K562 (cell line): ENCODE data around the gene PBX1. TPM values are rescaled to one million over a fixed set of nuclear protein-coding genes. Genes with fewer than 3 reads are reported as not detected.

ENCODE experiments used
- ARID2 ChIP-seq: fragments of 450-650 bp; IDR thresholded peaks from 2 replicates; pipeline ENCODE4 v1.6.1; 2017; ENCODE audit warnings: antibody characterized with exemption, mild to moderate bottlenecking
- ERF ChIP-seq: fragments of 450-650 bp; formaldehyde crosslinking; IDR thresholded peaks from 2 replicates; pipeline ENCODE4 v1.4.0; 2020; ENCODE audit warnings: mild to moderate bottlenecking, mixed read lengths
- FOXJ2 ChIP-seq: fragments of 200-800 bp; sonication (Bioruptor generic); IDR thresholded peaks from 2 replicates; pipeline ENCODE4 v1.6.1; 2016; ENCODE audit warnings: missing genetic modification characterization, missing compliant biosample characterization
- GTF2E2 ChIP-seq: fragments of 200-800 bp; sonication (Bioruptor generic); IDR thresholded peaks from 2 replicates; pipeline ENCODE4 v1.6.1; 2016; ENCODE audit warnings: missing genetic modification characterization, missing compliant biosample characterization
- HDAC2 ChIP-seq: fragments of 450-650 bp; IDR thresholded peaks from 2 replicates; pipeline ENCODE4 v1.6.1; 2016; ENCODE audit warnings: mild to moderate bottlenecking
- MAZ ChIP-seq, 2 experiments: fragments of 450-650 bp in 1 of 2; sonication (generic) in 1 of 2; formaldehyde crosslinking; IDR thresholded peaks in 1 of 2; conservative IDR thresholded peaks in 1 of 2; 2 replicates each; pipeline versions ENCODE4 v1.4.0 to v1.5.0; 2020; ENCODE audit warnings: mild to moderate bottlenecking in 1 of 2, missing genetic modification reagents in 1 of 2
- MCM7 ChIP-seq, 2 experiments: fragments of 450-650 bp; IDR thresholded peaks; 2 replicates each; pipeline ENCODE4 v1.6.1; 2016 to 2018
- MIER1 ChIP-seq: fragments of 450-650 bp; IDR thresholded peaks from 2 replicates; pipeline ENCODE4 v1.6.1; 2016; ENCODE audit warnings: antibody characterized with exemption, mild to moderate bottlenecking, low read depth
- MYC ChIP-seq, 2 experiments: fragments of 250-450 bp in 1 of 2; sonication (Bioruptor Pico) in 1 of 2; IDR thresholded peaks; 2 replicates each; pipeline versions ENCODE4 v1.5.1 to v1.6.1; 2012 to 2021; ENCODE audit warnings: low read depth in 2 of 2, borderline replicate concordance in 1 of 2, improper control_type of control experiment in 1 of 2, low read length in 1 of 2, mild to moderate bottlenecking in 1 of 2, moderate library complexity in 1 of 2
- NUFIP1 ChIP-seq: fragments of 450-650 bp; IDR thresholded peaks from 2 replicates; pipeline ENCODE4 v1.6.1; 2018; ENCODE audit not compliant: partially characterized antibody
- RBM25 ChIP-seq: fragments of 200-400 bp; formaldehyde crosslinking; IDR thresholded peaks from 2 replicates; pipeline ENCODE4 v1.6.1; 2018; ENCODE audit warnings: low read length, low read depth, moderate library complexity; ENCODE audit not compliant: severe bottlenecking
- SIN3B ChIP-seq: fragments of 450-650 bp; IDR thresholded peaks from 2 replicates; pipeline ENCODE4 v1.6.1; 2017; ENCODE audit warnings: low read depth, mild to moderate bottlenecking, moderate library complexity
- SIX5 ChIP-seq, 2 experiments: IDR thresholded peaks; 2 replicates each; pipeline ENCODE4 v1.6.1; 2011; ENCODE audit warnings: low read length in 2 of 2, borderline replicate concordance in 1 of 2, low read depth in 1 of 2, mild to moderate bottlenecking in 1 of 2, moderate library complexity in 1 of 2; ENCODE audit not compliant: insufficient read depth in 1 of 2
- SMAD2 ChIP-seq: fragments of 150-350 bp; IDR thresholded peaks from 2 replicates; pipeline ENCODE4 v1.6.1; 2014; ENCODE audit warnings: low read depth, mild to moderate bottlenecking, low read length
- SMAD4 ChIP-seq: fragments of 250-450 bp; sonication (Bioruptor Pico); conservative IDR thresholded peaks from 2 replicates; pipeline ENCODE4 v1.8.0; 2021; ENCODE audit warnings: inconsistent platforms, mild to moderate bottlenecking, moderate library complexity
- TCF3 ChIP-seq: sonication (generic); formaldehyde crosslinking; IDR thresholded peaks from 2 replicates; pipeline ENCODE4 v1.4.0; 2020; ENCODE audit warnings: mild to moderate bottlenecking, missing genetic modification reagents
- ZBTB17 ChIP-seq: fragments of 450-650 bp; formaldehyde crosslinking; IDR thresholded peaks from 2 replicates; pipeline ENCODE4 v1.4.0; 2020; ENCODE audit warnings: mild to moderate bottlenecking
- ZNF184 ChIP-seq: sonication (generic); formaldehyde crosslinking; IDR thresholded peaks from 2 replicates; pipeline ENCODE4 v1.5.0; 2020; ENCODE audit warnings: missing genetic modification reagents
- ZNF239 ChIP-seq: fragments of 250-450 bp; sonication (Bioruptor Pico); IDR thresholded peaks from 2 replicates; pipeline ENCODE4 v1.4.0; 2020; ENCODE audit warnings: mild to moderate bottlenecking
- ZNF644 ChIP-seq: fragments of 200-800 bp; sonication (Bioruptor generic); IDR thresholded peaks from 2 replicates; pipeline ENCODE4 v1.6.1; 2016; ENCODE audit warnings: low read depth, missing genetic modification characterization, missing compliant biosample characterization
- ZNF707 ChIP-seq: fragments of 250-450 bp; sonication (Bioruptor Pico); conservative IDR thresholded peaks from 2 replicates; pipeline ENCODE4 v1.8.0; 2022; ENCODE audit warnings: inconsistent platforms, mild to moderate bottlenecking, moderate library complexity
- ZNF76 ChIP-seq: fragments of 250-450 bp; sonication (Bioruptor Pico); IDR thresholded peaks from 2 replicates; pipeline ENCODE4 v1.4.0; 2020; ENCODE audit warnings: mild to moderate bottlenecking, moderate library complexity, borderline replicate concordance
- polyA plus RNA-seq, 8 experiments: library from polyadenylated mRNA; depleted of rRNA in 4 of 8; stranded (reverse) in 5 of 8; unstranded in 3 of 8; fragments of >200 nt; fragmentation: Nextera tagmentation in 2 of 8; fragmentation: Illumina TruSeq in 1 of 8; extraction: Ambion mirVana in 2 of 8; extraction: Trizol in 1 of 8; gene quantifications; 2 replicates each; pipeline versions ENCODE4 v1.2.1 to v1.2.3, GENCODE V29; 2011 to 2014; ENCODE audit warnings: inconsistent platforms in 1 of 8, missing spikeins in 1 of 8
- total RNA-seq, 7 experiments: library from RNA; depleted of rRNA in 6 of 7; stranded (reverse); fragments of >200 nt in 6 of 7; fragmentation: Illumina TruSeq in 2 of 7; extraction: Trizol in 2 of 7; gene quantifications; 2 replicates each; pipeline versions ENCODE4 v1.2.1 to v1.2.3, GENCODE V29; 2011 to 2021; ENCODE audit warnings: low replicate concordance in 1 of 7
- TF ChIP-seq, protein P1 (sequence below): fragments of 450-650 bp; formaldehyde crosslinking; conservative IDR thresholded peaks from 2 replicates; pipeline ENCODE4 v1.4.0; 2022; ENCODE audit warnings: mild to moderate bottlenecking, missing genetic modification characterization
- TF ChIP-seq, protein P2 (sequence below), 2 experiments: IDR thresholded peaks in 1 of 2; conservative IDR thresholded peaks in 1 of 2; 2 replicates each; pipeline ENCODE4 v1.6.1; 2016; ENCODE audit warnings: low read depth in 2 of 2, mild to moderate bottlenecking in 1 of 2, missing compliant biosample characterization in 1 of 2, missing genetic modification characterization in 1 of 2, moderate library complexity in 1 of 2

PBX1 gene
- total and polyA plus RNA-seq, 9 of the 15 experiments (the other 6 are each of a cell fraction or from before 2014, with no cell fraction given), result 0.03 to 0.62 (median 0.17) TPM

DNA sequence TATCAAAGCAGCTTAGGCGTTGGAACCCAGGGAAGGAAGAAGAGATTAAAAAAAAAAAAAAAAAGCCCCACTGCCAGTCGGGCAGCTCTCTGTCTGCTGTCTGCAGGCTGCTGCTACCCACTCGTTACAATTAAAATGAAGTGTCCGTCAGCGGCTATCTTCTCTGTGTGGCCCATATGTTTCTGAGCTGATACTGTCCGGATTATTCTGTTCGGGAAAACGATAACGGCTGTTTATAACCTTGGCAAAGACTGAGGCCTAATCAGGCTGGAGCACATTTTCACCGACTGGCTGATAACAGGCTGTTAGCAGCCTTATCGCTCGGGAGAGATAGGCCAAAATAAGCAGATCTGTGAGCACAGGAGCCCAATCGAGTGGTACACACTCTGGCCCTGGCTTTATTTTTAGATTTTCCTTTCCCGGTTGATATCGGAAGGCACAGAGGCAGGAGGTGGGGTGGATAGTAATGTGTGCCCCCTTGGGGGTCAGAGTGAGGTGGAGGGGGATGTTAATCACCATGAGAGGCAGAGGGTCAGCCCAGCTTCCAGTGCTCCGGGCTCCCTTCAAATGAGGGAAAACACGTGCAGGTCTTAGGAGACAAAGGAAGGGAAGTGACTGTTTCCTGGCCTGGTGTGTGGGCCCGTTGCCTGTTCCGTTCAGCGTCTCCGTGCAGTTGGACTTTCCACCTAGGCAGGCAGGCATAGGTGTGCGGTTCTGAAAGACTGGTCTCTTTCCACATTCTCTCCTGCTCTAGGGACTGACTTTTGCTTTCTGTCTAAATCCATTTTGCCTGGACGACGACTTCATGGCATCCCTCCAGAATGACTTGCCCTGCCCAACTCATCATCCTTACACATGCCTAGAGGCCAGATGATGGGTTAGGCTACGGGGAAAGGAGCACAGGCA, 153.4 kb downstream of the PBX1 start (continued):
- TF ChIP-seq SMAD4 (peak; percentile 97), NUFIP1 (no peak), MCM7 (IDR thresholded peaks at IDR 0.05) (no peak), SIX5 (IDR thresholded peaks at IDR 0.05; ENCODE audit: borderline replicate concordance in 1 of 2, insufficient read depth in 1 of 2, low read depth in 1 of 2, low read length in 2 of 2) (no peak), ARID2 (no peak), ERF (CRISPR knock-in tag) (peak; percentile 66; the same call in 1 of the 2 replicates), ZNF239 (peak; percentile 81), GTF2E2 (tag) (peak; percentile 91; the same call in 1 of the 2 replicates), ZBTB17 (CRISPR knock-in tag) (peak; percentile 89), ZNF644 (tag) (peak; percentile 98), ZNF184 (no peak), FOXJ2 (peak; percentile 98), MYC (IDR thresholded peaks at IDR 0.05; ENCODE audit: low read depth, low read length) (peak; percentile 47), MYC (CRISPR knock-in tag; IDR thresholded peaks at IDR 0.05; ENCODE audit: borderline replicate concordance, low read depth) (no peak), SMAD2 (no peak), TCF3 (CRISPR knock-in tag) (peak; percentile 100), ZNF707 (no peak), SIN3B (no peak), MIER1 (no peak), ZNF76 (CRISPR knock-in tag) (peak; percentile 88), MAZ (CRISPR knock-in tag; conservative IDR thresholded peaks at IDR 0.05 in 1 of 2, IDR thresholded peaks at IDR 0.05 in 1 of 2) (peak; percentile 33 to 76; a peak in 3 of 4 replicates), HDAC2 (peak; percentile 96), RBM25 (no peak)
- TF ChIP-seq, protein P1, sequence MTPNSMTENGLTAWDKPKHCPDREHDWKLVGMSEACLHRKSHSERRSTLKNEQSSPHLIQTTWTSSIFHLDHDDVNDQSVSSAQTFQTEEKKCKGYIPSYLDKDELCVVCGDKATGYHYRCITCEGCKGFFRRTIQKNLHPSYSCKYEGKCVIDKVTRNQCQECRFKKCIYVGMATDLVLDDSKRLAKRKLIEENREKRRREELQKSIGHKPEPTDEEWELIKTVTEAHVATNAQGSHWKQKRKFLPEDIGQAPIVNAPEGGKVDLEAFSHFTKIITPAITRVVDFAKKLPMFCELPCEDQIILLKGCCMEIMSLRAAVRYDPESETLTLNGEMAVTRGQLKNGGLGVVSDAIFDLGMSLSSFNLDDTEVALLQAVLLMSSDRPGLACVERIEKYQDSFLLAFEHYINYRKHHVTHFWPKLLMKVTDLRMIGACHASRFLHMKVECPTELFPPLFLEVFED (CRISPR knock-in tag), result peak; percentile 88
- TF ChIP-seq, protein P2, sequence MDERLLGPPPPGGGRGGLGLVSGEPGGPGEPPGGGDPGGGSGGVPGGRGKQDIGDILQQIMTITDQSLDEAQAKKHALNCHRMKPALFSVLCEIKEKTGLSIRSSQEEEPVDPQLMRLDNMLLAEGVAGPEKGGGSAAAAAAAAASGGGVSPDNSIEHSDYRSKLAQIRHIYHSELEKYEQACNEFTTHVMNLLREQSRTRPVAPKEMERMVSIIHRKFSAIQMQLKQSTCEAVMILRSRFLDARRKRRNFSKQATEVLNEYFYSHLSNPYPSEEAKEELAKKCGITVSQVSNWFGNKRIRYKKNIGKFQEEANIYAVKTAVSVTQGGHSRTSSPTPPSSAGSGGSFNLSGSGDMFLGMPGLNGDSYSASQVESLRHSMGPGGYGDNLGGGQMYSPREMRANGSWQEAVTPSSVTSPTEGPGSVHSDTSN (CRISPR knock-in tag; IDR thresholded peaks at IDR 0.05; ENCODE audit: low read depth), result no peak
- TF ChIP-seq, protein P2 (tag; conservative IDR thresholded peaks at IDR 0.05; ENCODE audit: low read depth), result peak; percentile 87
